Endometrial microvascular endothelial cells (primary cell): ENCODE results near the gene RNF149. TPM values are rescaled to one million over a fixed set of nuclear protein-coding genes. Genes with fewer than 3 reads are reported as not detected.
"Not testable (repeated sequence)": the region's sequence is repeated elsewhere in the genome, so short reads cannot be mapped to it uniquely, and the experiment has no call there.

ENCODE experiments used
- in situ Hi-C: cut with HindIII; loops from 2 replicates; pipeline ENCODE4 v1.10.0; 2017; ENCODE audit warnings: low sequenced_read_pairs, low pct_unique_long_range_greater_than_20kb; ENCODE audit errors: inconsistent ontology term
- total RNA-seq: library from RNA; depleted of rRNA; stranded (reverse); fragments of >200 nt; gene quantifications from one replicate; pipeline ENCODE4 v1.2.3, GENCODE V29; 2015; ENCODE audit errors: inconsistent ontology term

The RNF149 gene
- total RNA-seq, result 63.8 TPM

GRCh38 chr2:101308432-101309210, at the start of gene RNF149:
TSS of gene RNF149 (minus strand) at chr2:101308701. CDS start at chr2:101308588, 113 bp downstream.
- in situ Hi-C loops, result no loop called here

- in situ Hi-C loops, result no loop called here
These were observed 48.9 kb upstream of the RNF149 start for GRCh38 chr2:101357376-101357775.

DNA sequence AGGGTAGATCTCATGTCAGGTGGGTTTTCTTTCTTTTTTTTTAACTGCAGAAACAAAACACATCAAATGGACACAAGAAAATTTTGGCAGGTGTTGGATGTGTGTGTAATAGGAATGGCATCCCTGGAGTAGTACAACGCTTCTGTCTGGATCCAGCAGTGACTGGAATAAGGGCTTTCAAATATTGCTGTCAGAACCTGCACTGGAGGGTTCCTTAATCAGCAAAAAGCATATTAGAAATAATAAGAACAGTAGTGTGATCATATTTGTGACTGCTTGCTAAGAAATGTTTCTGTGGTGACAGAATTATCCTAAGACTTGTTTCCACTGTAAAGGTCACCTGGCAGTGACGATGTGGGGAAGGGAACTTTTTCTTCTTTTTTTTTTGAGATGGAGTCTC, 48.0 kb upstream of the RNF149 start:
- in situ Hi-C loops, result no loop called here

GRCh38 chr2:101356055-101356454, 47.6 kb upstream of the RNF149 start:
- in situ Hi-C loops, result no loop called here

DNA sequence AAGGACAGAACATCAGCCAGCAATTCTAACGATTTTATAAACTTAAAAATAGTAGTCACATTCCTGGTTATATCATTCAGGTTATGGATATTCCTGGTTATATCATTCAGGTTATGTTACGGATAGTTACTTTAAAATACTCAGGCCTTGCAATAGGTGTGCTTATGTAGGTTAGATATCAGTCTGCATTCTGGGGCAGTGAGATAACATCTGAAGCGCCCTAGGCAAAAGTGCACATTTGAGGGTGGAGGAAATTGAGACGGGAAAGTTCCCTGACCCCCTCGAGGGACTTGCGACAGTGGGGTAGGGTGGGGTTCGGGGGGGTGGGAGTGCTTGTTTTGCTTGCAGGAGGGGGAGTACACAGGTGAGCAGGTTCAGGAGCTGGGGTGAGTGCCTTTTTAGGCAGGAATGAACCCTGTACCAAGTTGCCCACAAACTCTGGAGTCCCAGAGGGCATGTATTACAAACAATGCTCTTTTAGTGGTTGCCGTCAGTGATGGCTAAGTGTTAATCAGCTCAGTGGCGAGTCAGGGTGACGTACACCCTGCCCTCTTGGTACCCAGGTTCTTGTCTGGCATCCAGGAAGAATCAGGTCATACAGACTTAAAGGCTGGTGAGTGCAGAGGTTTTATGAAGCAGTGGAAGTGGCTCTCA, 47.0 kb upstream of the RNF149 start:
- in situ Hi-C loops, result no loop called here

GRCh38 chr2:101354420-101355311, 46.2 kb upstream of the RNF149 start:
- in situ Hi-C loops, result no loop called here

DNA sequence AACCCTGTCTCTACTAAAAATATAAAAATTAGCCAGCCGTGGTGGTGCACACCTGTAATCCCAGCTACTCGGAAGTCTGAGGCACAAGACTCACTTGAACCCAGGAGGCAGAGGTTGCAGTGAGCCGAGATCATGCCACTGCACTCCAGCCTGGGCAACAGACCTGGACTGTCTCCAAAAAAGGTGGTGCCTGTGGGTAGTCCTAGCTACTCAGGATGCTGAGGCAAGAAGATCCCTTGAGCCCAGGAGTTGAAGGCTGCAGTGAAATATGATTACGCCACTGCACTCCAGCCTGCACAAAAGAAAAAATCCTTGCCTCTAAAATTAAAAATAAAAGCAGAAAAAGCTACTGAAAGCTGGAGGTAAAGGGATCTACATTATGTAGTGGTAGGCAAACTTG, 44.1 kb upstream of the RNF149 start:
- in situ Hi-C loops, result not testable (repeated sequence)

DNA sequence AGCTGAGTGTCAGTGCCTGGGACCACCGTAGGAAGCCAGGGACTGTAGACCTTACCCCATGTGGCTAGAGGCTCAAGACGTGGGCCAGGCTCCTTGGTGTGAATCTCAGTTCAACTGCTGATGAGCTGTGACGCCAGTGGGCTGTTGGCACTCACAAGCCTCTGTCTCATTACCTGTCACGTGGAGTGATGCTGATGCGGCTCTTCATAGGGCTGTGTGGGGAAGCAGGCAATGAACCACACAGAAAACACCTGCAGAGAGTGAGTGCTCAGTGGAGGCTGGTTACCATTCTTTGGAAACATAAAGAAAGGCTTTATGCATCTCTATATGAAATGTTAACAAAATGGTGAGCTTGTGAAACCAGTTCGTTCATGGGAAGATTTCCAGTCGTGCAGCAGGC, 42.7 kb upstream of the RNF149 start:
- in situ Hi-C loops, result no loop called here

DNA sequence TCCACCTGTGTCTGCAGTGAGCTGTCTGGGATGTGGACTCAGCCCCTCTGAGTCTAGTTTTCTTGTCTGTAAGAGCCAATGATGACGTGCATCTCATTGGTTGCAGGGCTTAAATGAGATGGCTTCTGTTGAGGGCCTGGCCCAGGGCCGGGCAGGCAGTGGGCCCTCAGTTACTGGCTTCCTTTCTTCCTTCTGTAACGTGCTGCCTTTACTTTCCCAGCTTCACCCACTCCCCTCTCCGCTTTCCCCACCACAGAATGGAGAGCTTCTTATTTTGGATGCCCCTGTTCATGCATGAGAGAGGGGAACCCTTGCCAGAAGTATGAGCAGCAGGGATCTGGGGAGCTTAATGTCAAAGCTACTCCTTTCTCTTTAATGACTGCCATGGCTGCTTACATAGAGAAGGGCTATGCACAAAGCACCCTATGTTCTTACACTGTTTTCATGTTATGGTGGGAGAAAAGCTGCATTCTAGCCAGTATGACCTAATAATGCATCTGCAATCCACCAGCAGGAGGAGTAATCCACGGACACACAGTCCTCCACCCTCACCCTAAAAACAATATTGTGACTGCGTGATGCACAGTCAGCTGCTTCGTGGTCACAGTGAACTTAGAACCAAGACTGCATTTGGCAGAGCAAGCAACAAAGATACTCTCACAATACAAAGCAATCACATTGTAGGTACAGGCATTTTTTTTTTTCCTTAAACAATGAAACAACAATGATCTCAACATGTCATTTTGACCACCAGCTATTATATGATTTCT, 41.6 kb upstream of the RNF149 start:
- in situ Hi-C loops, result no loop called here

- in situ Hi-C loops, result no loop called here
These were observed 40.4 kb upstream of the RNF149 start for GRCh38 chr2:101348883-101349282.

DNA sequence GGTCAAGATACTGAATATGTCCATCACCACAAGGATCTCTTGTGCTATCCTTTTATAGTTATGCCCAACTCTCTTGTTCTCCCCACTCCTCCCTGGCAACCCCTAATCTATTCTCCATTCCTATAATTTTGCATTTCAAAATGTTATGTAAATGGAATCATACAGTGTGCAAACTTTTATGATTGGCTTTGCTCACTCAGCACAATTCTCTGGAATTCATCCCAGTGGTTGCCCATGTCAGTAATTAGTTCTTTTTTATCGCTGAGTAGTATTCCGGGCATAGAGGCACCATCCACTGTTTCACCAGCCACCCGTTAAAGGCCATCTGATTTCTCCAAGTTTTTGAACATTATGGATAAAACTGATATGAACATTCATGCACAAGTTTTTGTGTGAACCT, 38.4 kb upstream of the RNF149 start:
- in situ Hi-C loops, result no loop called here

DNA sequence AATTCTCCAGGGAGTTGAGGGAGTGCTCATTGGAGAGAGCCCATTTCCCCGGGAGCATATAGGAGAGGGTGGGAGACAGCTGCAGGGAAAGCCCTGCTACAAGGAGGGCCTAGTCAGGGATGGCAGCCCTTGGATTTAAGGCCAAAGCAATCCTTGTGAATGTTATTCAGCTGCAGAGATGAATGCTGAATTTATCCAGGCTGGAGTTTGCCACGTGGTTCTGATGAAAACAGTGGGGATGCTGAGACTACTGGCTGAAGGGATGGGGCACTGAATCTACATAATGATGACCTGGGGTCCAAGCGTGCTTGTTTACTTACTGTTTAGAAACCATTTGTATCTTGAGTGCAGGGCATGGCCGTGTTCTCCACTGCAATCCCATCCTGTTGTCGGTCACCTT, 35.6 kb upstream of the RNF149 start:
- in situ Hi-C loops, result no loop called here

DNA sequence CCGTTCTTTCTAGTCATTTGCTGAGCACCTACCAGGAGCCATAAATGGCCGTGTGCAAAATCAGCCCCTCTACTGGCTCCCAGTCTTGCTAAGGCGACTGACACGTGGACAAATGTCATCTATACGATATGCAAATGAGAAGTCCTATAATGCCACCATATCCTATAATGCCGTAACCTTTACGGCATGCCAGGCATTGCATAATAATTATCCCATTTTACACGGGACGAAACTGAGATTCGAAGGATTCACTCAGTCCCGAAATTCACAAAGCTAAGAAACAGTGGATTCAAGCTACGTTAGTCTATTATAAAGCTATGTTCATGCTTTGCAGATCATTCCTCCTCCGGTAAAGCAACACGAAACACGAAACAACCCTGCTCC, 34.1 kb upstream of the RNF149 start:
- in situ Hi-C loops, result no loop called here

DNA sequence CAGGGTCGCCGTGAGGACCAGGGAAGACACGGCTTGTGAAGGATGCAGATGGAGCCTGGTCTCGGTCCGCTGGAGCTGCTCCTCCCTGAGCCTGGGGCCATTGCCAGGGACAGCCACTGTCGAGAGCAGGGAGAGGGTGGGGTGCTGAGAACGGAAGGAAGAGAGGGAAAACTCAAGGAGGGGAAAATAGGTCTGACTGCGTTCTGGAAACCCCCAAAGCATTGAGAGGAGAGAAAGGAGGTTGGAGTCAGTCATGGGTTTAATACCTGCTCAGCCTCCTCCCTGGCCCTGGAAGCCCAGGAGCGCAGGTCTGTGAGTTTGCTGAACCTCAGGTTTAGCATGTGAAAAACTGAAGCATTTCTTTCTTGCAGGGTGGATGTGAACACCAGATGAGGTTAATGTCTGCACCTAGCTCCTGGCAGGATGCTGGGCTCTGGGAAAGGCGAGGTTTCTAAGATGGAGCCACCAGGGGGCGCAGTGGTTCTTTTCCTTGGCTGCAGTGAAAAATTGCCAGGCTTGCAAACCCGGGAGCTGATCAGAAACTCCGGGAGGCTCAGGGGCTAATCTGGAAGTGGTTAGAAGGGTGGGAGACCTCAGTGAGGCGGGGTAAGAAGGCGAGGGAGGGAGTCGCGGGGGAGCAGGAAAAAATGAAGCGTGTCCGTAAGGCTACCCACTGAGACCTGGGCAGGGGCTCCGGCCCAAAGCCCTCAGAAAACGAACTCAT, 33.6 kb upstream of the RNF149 start:
- in situ Hi-C loops, result no loop called here

GRCh38 chr2:101341421-101341820, 32.9 kb upstream of the RNF149 start:
- in situ Hi-C loops, result no loop called here

DNA sequence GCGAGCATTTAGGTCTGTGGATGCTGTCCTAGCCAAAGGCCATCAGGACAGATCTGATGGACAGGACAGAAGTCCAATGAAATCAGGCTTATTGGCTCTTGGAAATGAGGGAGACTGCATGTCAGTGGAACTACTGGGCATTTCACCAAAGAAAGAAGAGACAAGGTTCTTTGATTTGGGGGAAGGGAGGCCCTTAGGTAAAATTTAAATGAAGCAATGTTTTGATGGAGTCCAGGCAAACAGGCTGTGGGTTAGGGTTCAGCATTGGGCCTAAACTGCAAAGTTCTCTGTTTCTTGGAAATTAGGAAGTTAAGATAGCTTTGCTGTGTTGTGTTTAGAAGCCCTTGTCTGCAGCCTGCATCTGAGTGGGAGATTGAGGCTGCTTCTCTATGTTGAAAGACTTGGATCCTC, 31.6 kb upstream of the RNF149 start:
- in situ Hi-C loops, result no loop called here

DNA sequence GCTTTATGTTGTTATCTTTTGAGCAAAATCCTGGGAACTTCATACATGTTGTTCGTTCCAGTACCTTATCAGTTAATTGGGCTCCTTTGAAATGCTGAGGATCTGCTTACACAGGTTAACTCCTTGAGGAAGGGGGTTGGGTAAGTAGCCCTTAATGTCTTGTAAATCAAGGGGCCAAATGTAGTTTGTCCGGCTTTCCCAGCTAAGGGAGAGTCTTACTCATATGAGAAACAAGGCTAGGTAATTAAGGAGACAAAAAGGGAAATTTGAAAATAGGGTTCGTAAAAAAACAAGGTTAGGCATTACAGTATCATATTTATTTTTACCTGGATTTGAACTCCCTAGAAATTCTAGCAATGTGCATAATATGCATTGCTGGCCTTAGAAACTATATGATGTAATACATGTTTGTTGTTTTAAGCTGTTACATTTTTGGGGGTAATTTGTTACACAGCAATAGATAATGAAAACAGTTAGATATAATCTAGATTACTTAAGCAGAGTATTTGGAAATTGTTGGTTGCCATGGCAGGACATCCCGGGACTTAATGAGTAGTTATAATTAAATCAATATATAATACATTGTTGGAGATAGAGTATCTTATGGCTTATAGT, 30.9 kb upstream of the RNF149 start:
- in situ Hi-C loops, result no loop called here

GRCh38 chr2:101337877-101338276, 29.4 kb upstream of the RNF149 start:
- in situ Hi-C loops, result no loop called here
